Measurements from ENCODE around the gene SLC19A2. TPM values are rescaled to one million over a fixed set of nuclear protein-coding genes. Genes with fewer than 3 reads are reported as not detected.
"Not testable (repeated sequence)": the region's sequence is repeated elsewhere in the genome, so short reads cannot be mapped to it uniquely, and the experiment has no call there.

SLC19A2 gene
- total RNA-seq (10 to 100 TPM; 21.0 to 31.3 (median 27.2) TPM), polyA plus RNA-seq (1 to 10 TPM; 1.2 to 5.2 (median 3.0) TPM)

GRCh38 chr1:169485431-169486280, at the start of gene SLC19A2:
Gene SLC19A2 (minus strand): TSS chr1:169485944. CDS start chr1:169485766, 178 bp downstream.
- DNase-seq: peak; percentile 100
- H3K9me3 ChIP-seq: no peaks in the 10 kb centered on the region
- H3K27ac ChIP-seq: peak within 1 kb of the TSS; percentile 97 to 100 (median 99)
- TF ChIP-seq EP300 (IDR thresholded peaks at IDR 0.05) (peak; percentile 96 to 100 (median 97)), POLR2A (IDR thresholded peaks at IDR 0.05) (peak; percentile 88 to 90), POLR2AphosphoS5 (IDR thresholded peaks at IDR 0.05) (peak; percentile 96 to 99 (median 98)), CTCF (IDR thresholded peaks at IDR 0.05) (peak in 1 of 4 experiments; percentile 17)
- intact Hi-C loops (cut with DNase I): loop anchor here (2.0 to 5.0 kb wide), 5 partner anchors 25 to 407 kb away; partner anchors contain the start of genes BLZF1, METTL18, NME7 and SCYL3
- WGBS, 2 donors: 0 to 1% methylated on average over 85 of the region's 85 CpGs
- peaks cover 7 to 46% (median 38%) of the 10 kb centered on the region in 4 donors for H3K4me1 ChIP-seq
- H3K4me3 ChIP-seq: peak within 1 kb of the TSS; percentile 78 to 92 (median 84)
- no peaks in the 10 kb centered on the region for H3K27me3 ChIP-seq
- no peaks in the 10 kb centered on the region for H3K36me3 ChIP-seq

- WGBS, 2 donors: 96 to 97% methylated on average over 2 of the region's 2 CpGs
- no peak overlapping the region for H3K27ac ChIP-seq
Observed at GRCh38 chr1:169534653-169535052, 48.9 kb upstream of the SLC19A2 start.

GRCh38 chr1:169533528-169534190, 47.9 kb upstream of the SLC19A2 start:
- 34 to 79% methylated on average over 9 of the region's 9 CpGs for WGBS, 2 donors
- H3K4me3 ChIP-seq; H3K36me3 ChIP-seq; intact Hi-C loops (cut with DNase I); H3K4me1 ChIP-seq; DNase-seq; H3K27me3 ChIP-seq; H3K9me3 ChIP-seq; H3K27ac ChIP-seq: not testable (repeated sequence)

More at GRCh38 chr1:169534653-169535052, 48.9 kb upstream of the SLC19A2 start:
- H3K27me3 ChIP-seq: no peaks in the 10 kb centered on the region
- H3K4me1 ChIP-seq: no peaks in the 10 kb centered on the region
- H3K36me3 ChIP-seq: no peaks in the 10 kb centered on the region
- TF ChIP-seq POLR2AphosphoS5 (IDR thresholded peaks at IDR 0.05): no peak
- TF ChIP-seq EP300 (IDR thresholded peaks at IDR 0.05): no peak
- TF ChIP-seq CTCF (IDR thresholded peaks at IDR 0.05): no peak
- TF ChIP-seq POLR2A (IDR thresholded peaks at IDR 0.05): no peak
- intact Hi-C loops (cut with DNase I): no loop called here
- H3K9me3 ChIP-seq: no peaks in the 10 kb centered on the region
- no peak for DNase-seq
- H3K4me3 ChIP-seq: no peak overlapping the region

- intact Hi-C loops (cut with DNase I): no loop called here
- Histone ChIP-seq H3K27ac (no peak overlapping the region), H3K4me1 (no peaks in the 10 kb centered on the region), H3K9me3 (no peaks in the 10 kb centered on the region), H3K27me3 (no peaks in the 10 kb centered on the region), H3K36me3 (no peaks in the 10 kb centered on the region), H3K4me3 (no peak overlapping the region)
- no peak for DNase-seq
- no peak for TF ChIP-seq POLR2AphosphoS5 (IDR thresholded peaks at IDR 0.05)
- TF ChIP-seq EP300 (IDR thresholded peaks at IDR 0.05): no peak
- no peak for TF ChIP-seq CTCF (IDR thresholded peaks at IDR 0.05)
- TF ChIP-seq POLR2A (IDR thresholded peaks at IDR 0.05): no peak
- WGBS, 2 donors: 78 to 93% methylated on average over 3 of the region's 3 CpGs
Observed at GRCh38 chr1:169530448-169530847, 44.7 kb upstream of the SLC19A2 start.

- Histone ChIP-seq H3K4me1 (no peaks in the 10 kb centered on the region), H3K9me3 (no peaks in the 10 kb centered on the region), H3K27me3 (no peaks in the 10 kb centered on the region), H3K36me3 (no peaks in the 10 kb centered on the region), H3K4me3 (no peak overlapping the region), H3K27ac (no peak overlapping the region)
- 13 to 26% methylated on average over 3 of the region's 3 CpGs for whole genome bisulfite sequencing, 2 donors
- DNase-seq: no peak
- no peak for TF ChIP-seq EP300 (IDR thresholded peaks at IDR 0.05)
- no peak for TF ChIP-seq CTCF (IDR thresholded peaks at IDR 0.05)
- no peak for TF ChIP-seq POLR2AphosphoS5 (IDR thresholded peaks at IDR 0.05)
- TF ChIP-seq POLR2A (IDR thresholded peaks at IDR 0.05): no peak
- intact Hi-C loops (cut with DNase I): no loop called here
Observed at GRCh38 chr1:169529068-169529642, 43.4 kb upstream of the SLC19A2 start.
